HG03139 (cell line): Measurements from ENCODE around the gene KCNJ16.
"Not testable (repeated sequence)": the region's sequence is repeated elsewhere in the genome, so short reads cannot be mapped to it uniquely, and the experiment has no call there.

ENCODE experiments used
- ATAC-seq: cut with Tn5 transposase; IDR thresholded peaks from one replicate; pipeline ENCODE4 v1.9.1; 2021; ENCODE audit not compliant: unreplicated experiment

The KCNJ16 gene

GRCh38 chr17:70074956-70075355 lies at the start of gene KCNJ16:
TSS of gene KCNJ16 (plus strand) at chr17:70075225. CDS start at chr17:70132088, 56,863 bp downstream.
- ATAC-seq, result no peak

DNA sequence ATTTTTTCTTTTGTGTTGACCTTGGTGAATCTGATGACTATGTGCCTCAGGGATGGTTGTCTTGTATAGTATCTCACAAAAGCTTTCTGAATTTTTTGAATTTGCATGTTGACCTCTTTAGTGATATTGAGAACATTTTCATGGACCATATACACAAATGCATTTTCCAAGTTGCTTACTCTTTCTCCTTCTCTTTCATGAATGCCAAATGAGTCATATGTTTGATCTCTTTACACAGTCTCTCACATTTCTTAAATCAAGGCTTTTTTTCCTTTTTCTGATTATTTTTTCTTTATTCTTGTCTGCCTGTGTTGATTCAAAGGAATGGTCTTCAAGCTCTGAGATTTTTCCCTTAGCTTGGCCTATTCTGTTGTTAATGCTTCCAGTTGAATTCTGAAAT lies 46.6 kb upstream of the KCNJ16 start:
- no peak for ATAC-seq

- no peak for ATAC-seq
These were observed 45.9 kb upstream of the KCNJ16 start for GRCh38 chr17:70028978-70029767.

- ATAC-seq, result no peak
These were observed 44.7 kb upstream of the KCNJ16 start for GRCh38 chr17:70030371-70030770.

DNA sequence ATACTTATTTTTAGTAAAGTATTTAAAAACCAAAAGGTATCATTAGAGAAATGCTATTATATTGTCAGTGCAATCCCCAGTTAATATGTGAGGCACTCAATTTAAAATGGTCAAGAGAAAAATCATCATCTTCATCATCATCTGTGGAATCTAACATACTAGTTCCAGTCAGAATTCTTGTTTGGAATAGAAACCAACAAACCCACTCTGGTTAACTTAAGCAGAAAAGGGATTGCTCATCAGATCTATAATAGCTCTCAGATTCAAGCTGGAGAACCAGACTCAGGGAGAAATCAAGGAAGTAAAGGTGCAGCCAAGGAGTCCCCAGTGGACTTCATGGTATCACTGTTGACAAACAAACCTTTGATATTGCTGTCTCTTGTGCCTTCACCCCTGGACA lies 43.7 kb upstream of the KCNJ16 start:
- ATAC-seq, result no peak

- ATAC-seq, result no peak
These were observed 41.9 kb upstream of the KCNJ16 start for GRCh38 chr17:70033165-70033564.

DNA sequence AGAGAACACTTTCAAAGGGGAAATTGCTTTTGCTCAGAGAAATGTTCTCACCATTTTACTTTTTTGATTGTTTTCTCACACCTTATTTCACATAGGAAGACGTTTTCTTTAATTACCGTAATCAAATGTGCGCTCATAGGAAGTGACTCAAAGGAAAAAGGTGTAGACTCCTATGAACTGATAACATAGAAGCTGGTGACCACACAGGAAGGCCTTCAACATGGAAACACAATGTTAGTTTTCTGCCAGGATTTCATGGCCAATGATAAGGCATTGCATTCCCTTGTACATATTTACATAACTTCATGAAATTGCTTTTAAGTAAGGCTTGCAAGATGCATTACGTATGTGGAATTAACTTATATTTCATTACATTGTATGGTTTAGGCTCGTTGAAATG lies 40.9 kb upstream of the KCNJ16 start:
- no peak for ATAC-seq

DNA sequence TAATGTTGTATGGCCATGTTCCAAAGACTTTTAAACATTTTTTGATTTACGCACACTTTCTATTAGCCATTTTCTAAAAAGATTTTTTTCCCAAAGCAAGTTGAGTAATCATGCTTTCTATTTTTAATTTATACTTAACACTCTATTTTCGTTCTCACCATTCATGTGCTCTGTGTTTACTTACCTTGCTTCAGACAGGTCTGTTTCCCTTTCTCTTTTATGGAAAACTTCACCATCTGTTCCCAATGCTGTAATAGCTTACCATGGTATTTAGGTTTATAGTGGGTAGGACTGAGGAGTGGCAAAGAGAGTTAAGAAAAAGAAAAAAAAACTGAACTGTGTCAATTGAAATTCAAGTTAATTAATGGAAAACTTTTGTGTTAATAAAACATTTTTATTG lies 37.5 kb upstream of the KCNJ16 start:
- ATAC-seq, result no peak

DNA sequence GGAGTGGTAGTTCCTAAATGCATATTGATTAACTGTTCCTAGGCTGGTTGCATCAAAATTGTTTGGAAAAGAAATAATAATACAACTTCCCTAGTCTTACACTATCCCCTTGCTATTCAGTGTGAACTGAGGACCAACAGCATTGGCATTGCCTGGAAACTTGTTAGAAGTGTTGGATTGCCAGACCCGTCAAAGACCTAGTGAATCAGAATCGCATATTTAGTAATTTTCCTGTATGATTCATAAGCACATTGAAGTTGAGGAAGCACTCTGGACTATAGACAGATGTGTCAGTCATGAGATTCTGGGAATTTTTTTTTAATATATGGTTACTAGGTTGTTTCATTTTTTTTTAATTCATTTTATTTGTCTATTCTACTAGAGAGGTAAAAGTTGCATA lies 34.7 kb upstream of the KCNJ16 start:
- ATAC-seq, result no peak

DNA sequence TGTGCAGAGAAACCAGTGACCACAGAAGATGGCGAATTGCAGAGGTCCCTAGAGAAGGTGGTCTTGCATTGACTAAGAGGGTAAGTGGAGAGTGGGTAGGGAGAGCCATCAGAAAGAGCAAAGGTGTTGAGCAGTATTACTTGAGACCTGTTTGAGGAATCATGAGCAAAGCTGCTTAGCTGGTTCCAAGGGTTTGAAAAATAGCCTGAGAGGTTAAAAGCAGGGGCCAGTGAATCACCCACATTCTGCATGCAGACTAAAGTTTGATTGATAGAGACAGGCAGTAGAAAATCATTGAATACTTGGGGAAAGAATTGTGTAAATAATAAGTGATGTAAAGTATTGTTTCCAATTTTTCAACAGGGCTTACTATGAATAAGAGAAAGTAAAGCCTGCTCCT lies 34.0 kb upstream of the KCNJ16 start:
- ATAC-seq, result no peak

- ATAC-seq, result no peak
These were observed 33.5 kb upstream of the KCNJ16 start for GRCh38 chr17:70041540-70041939.

DNA sequence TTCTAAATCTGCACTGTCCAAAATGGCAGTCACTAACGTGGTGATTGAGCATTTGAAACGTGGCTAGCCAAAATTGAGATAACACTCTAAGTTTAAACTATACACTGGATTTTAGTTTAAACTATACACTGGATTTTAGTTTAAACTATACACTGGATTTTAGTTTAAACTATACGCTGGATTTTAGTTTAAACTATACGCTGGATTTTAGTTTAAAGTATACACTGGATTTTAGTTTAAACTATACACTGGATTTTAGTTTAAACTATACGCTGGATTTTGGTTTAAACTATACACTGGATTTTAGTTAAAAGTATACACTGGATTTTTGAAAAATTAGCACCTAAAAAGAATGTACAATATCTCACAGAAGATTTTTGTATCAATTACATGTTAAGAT lies 29.2 kb upstream of the KCNJ16 start:
- not testable (repeated sequence) for ATAC-seq

DNA sequence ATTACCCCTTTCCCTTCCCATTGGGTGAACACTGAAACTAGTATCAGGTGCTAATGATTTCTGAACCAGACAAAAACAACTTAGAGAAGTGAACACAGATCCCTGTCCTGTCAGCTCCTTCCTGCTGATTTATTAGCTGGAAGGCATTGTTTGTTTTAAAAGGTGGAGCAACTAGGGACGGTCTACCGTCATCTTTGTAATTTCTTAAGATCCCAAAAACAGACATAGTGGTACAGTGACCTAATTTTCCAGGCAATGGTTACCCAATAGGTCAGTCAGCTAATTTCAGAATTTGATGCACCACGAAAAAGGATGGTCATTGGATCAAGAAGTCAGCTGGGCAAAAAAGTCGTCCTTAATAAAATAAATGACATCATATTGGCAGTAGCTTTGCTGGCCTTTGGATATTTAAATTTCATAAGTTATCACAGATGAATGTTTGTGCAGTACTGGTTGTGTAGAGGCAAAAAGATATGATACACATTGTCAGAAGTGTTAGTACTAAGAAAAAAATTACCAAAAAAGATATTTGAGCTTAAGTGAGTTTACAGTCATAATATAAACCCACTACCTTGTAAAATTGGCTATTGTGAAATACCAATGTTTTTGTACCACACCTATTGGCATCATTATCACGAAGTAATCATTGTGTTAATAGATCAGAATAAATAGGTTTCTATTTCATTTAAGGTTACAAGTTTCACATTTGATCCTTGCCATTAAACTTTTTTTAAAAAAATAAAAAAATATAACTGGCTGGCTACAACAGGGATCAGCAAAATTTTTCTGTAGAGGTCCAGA lies 27.2 kb upstream of the KCNJ16 start:
- ATAC-seq, result no peak

DNA sequence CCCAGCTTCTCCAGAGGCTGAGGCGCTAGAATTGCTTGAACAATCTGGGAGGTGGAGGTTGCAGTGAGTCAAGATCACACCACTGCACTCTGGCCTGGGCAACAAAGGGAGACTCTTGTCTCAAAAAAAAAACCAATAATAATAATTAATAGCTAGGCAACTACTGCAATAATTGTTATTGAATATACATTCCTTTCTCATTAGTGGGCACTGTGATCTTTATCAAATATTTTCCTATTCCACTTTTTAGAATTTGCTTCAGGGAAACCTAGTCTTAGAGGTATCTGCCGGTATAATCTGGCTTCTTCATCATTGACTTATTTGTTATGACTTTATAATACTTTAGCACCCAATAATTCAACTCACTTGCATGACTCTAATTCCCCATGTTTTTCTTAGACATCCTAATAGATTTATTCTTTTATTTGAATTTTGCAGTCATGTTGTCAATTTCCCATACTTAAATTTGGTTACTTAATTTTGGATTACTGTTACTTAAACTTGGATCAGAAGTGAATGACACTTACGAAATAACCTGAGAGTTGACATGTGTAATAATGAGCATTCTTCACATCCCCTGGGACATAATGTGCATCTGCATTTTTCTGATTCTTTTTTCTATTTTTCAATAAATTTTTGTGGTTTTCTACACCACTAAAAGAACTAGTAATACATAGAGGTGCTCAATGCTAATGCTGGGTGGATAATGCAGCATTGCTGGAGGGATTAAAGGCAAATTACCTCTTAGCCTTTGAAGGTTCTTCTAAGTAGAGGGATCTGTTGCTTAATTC lies 25.0 kb upstream of the KCNJ16 start:
- ATAC-seq, result no peak

DNA sequence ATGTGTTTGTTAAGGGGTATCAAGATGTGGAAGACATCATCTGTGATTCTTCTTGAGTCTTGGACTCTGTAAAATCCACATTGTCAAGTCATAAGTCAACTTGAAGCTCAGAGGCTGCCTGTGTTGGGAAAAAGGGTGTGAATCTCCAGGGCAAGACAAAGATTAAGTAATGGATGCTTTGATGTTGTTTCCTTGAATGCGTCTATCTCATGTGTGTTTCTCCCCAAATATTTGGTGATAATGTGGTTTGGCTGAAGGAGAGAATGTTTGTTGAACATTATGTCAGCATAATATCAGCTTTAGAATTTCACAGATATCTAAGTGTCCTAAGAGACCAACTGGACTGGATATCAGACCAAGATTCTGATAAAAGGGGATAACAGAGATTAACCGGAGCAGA lies 24.1 kb upstream of the KCNJ16 start:
- ATAC-seq, result no peak

GRCh38 chr17:70053241-70054234 lies 21.5 kb upstream of the KCNJ16 start:
- ATAC-seq, result no peak

GRCh38 chr17:70055000-70055399 lies 20.0 kb upstream of the KCNJ16 start:
- ATAC-seq, result no peak

GRCh38 chr17:70059071-70059470 lies 16.0 kb upstream of the KCNJ16 start:
- no peak for ATAC-seq

- no peak for ATAC-seq
These were observed 15.4 kb upstream of the KCNJ16 start for GRCh38 chr17:70059649-70060048.

GRCh38 chr17:70060415-70060814 lies 14.6 kb upstream of the KCNJ16 start:
- ATAC-seq, result no peak
